HG03175 (cell line): ENCODE results near the gene SPTBN1.

Source experiments
- ATAC-seq: cut with Tn5 transposase; IDR thresholded peaks from one replicate; pipeline ENCODE4 v1.9.1; 2021; ENCODE audit warnings: mild to moderate bottlenecking, moderate library complexity; ENCODE audit not compliant: unreplicated experiment

Gene SPTBN1

DNA sequence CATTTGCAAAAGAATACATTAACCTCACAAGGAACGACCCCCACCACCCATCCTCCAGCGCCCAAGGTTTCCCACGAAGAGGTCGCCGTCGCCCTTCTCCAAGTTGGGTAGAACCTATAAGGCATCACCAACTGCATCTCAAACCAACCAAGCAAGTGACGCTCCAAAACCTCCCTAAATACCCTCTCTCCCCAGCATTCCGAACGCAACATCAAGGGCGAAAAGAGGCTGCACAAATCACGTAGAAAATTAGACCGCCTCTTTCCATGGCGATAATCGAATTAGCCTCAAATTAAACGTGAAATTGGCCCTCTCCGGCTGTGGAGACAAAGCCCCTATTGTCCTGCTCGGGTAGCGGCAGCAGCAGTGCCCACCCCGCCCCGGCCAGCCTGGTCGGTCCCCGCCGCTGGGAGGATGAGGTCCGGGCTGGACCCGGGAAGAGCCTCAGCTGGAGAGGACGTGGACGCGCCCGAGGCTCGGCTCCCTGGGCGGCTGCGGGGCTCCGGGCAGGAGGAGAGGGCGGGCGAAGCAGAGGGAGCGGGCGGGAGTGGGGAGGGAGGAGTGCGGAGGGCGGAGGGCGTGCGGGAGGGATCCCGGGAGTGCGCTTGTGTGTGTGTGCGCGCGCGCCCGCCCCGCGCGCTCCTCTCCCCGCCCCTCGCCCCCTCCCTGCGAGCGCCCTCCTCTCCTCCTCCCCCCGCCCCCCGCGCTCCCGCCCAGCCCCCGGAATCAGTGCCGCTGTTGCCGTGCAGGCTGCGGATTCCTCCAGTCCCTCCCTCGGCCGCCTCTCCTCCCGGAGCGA lies at the start of gene SPTBN1:
Gene SPTBN1 (plus strand): TSS at position 765 of the 799 bp plus-strand sequence. CDS start 70,092 bp downstream, outside the sequence.
- peak; percentile 24 for ATAC-seq

DNA sequence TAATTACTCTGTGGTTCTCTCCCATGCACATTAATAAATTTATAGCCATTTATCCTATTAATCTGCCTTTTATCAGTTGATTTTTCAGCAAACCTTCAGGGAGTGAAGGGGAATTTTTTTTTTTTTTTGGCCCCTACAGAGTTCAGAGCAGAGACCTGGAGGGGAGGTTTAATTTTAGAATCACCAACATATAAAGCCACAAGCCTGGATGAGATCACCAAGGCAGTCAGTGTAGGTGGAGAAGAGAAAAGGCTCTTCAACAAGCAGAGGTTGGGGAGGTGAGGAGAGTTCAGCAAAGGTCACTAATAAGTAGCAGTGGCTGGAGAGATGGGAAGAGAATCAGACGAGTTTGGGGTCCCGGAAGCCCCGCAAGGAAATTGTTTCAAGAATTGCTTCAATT lies 48.4 kb upstream of the SPTBN1 start:
- no peak for ATAC-seq

GRCh38 chr2:54408288-54408687 lies 47.8 kb upstream of the SPTBN1 start:
- ATAC-seq = no peak

- ATAC-seq = no peak
Measured at GRCh38 chr2:54409752-54410151, 46.4 kb upstream of the SPTBN1 start.

GRCh38 chr2:54411801-54412354 lies 44.2 kb upstream of the SPTBN1 start:
- ATAC-seq = no peak

DNA sequence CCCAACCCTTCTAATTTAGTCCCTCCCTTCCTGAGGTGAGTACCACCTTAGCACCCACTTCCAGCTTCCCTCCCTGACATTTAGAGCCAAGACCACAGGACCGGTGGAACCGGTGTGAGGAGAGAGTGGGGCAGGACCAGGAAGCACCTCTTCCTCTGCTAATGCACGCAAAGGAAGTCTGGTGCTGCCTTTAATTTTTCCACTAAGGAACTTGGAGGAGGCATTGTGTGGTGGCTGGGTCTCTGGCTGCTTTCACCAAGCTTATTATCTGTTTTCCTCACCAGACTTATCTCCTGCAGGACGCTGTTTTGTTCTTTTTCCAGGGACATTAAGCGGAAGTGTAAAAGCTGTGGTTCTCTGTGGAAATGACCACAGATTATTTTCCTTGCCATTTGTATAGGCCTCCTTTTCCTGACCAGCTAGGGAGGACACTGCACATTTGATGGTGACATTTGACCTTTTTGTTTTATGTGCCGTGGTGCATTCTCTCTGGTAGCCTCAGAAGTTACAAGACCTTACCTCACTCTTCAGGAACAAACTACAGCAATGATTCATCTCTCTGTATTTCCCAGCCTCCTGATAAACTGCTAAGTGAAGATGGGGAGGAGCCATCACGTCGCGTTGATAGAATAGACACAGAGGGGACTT lies 39.8 kb upstream of the SPTBN1 start:
- no peak for ATAC-seq

DNA sequence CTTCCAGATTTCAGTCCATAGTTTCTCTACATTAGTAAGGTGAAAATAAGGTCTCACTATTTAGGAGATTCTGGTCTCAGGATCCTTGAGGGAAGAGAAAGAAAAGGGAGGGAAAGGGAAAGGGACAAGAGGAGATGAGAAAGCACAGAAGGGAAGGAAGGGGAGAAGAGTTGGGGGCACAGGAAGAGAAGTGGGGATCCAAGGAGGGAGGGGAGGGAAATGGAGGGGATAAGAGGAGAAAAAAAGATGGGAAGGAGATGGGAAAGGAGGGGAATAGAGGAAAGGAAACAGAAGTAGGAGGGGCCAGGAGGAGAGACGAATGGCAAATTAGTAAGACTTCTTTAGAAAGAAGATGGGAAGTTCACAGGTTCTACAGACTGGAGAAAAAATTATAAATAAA lies 39.2 kb upstream of the SPTBN1 start:
- ATAC-seq = no peak

DNA sequence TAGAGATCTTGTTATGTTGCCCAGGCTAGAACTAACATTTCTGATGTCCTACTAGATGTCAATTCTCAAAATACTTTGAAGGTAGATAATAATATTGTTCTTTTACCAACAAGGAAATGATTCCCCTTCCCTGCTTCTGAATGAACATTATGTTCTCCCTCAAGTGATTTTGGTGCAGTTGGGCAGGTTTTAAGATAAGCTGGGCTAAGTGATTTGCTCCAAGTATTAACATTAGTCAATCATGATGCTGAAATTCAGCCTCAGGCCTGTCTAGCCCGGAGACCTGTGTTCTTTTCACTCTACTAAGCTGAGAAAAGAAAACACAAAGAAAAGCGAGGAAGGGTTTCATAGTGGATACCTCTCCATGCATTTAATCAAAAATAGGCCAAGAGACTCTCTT lies 38.5 kb upstream of the SPTBN1 start:
- no peak for ATAC-seq

- ATAC-seq = no peak
Measured at GRCh38 chr2:54419388-54419787, 36.7 kb upstream of the SPTBN1 start.

- no peak for ATAC-seq
Measured at GRCh38 chr2:54419855-54420523, 36.1 kb upstream of the SPTBN1 start.

DNA sequence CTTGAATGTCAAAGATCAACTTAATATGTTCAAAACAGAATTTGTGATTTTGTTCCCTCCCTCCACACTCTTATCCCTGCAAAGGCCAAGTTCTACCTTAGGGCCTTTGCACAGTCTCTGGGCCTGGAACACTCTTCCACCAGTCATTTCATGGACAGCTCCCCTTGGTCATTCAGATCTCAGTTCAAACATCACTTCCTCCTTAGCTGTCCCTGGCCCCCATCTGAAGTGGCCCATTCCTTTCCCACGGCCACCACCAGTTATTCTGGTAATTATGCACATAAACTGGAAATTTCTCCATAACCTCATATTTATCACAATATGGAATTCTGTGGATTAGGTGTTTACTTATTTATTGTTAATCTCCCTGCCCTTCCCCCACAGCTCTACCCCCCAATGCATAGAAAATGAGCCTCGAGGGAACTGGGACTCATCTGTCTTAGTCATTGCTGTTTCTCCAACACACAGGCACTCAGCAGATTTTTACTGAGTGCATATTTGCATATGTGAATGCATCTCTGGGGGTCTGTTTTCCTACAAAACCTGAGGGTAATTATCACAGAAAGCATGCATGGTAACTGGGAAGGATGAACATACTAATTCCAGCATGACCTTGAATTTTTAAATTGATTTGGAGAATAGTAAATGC lies 35.5 kb upstream of the SPTBN1 start:
- no peak for ATAC-seq

DNA sequence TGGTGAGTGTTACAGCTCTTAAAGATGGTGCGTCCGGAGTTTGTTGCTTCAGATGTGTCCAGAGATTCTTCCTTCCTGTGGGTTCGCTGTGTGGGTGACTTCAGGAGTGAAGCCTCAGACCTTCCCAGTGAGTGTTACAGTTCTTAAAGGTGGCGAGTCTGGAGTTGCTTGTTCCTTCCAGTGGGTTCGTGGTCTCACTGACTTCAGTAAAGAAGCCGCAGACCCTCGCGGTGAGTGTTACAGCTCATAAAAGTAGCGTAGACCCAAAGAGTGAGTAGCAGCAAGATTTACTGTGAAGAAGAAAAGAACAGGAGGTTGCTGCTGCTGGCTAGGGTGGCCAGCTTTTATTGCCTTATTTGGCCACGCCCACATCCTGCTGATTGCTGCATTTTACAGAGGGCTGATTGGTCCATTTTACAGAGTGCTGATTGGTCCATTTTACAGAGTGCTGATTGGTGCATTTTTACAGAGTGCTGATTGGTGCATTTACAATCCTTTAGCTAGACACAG lies 34.0 kb upstream of the SPTBN1 start:
- no peak for ATAC-seq

DNA sequence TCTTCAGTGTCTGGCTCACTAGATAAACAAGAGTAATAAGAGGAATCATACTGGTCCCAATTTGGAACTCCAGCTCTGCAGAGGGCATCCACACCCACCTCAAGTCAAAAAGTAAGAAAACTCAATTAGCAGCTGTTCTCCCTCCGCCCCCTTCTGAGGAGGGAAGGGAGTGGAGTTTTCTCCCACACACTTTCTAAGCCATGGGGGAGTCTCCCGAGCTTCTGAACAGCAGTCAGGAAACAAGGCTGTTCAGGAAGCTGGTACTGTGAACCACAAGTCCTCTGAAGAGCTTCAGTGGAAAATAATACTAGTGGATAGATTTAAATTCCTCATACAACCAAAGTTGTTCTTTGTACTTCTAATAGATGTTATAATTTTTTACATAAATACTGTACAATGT lies 32.9 kb upstream of the SPTBN1 start:
- no peak for ATAC-seq

DNA sequence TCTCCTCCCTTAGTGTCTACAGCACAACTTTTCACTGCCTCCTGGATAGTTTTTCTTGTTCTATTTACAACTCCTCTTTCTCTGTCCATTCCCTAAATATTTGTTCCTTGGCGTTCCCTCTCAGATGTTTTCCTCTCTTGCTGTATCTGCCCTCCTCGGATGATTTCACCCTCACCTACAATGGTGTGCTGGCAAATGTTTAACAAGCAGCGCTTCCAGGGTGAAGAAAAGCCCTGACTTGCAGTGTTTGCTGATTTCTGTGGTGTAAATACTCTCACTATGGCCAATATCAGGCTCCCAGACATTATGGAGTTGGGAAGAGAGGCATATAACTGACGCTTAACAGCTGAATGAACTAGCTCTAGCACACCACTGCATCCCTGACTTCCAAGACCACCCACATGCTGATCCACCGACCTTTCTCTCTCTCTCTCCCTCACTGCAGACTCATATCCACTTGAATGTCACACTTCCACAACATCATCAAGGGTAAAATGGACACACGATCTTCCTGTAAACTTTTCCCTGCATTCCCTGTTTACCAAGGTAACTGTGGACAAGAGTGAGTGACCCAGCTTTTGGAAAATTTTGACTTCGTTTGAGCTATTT lies 31.5 kb upstream of the SPTBN1 start:
- ATAC-seq = no peak

- no peak for ATAC-seq
Measured at GRCh38 chr2:54428108-54428831, 27.9 kb upstream of the SPTBN1 start.

DNA sequence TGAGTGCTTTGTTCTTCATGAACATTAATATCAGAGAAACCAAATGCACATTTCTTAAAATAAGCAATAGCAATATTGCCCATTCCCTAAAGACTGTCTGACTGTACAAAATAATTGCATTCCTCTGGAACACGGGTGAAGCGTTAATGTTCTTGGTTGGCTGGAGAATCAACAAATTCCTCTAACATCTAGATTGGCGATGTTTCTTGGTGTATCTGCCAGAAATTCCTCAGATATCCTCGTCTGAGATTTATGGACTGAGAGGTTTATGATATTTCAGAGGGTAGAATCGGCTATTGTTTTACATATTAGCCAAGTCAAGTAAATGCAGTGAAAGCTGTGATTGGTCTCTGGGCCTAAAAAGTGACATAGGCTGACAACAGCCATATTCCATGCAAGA lies 27.1 kb upstream of the SPTBN1 start:
- no peak for ATAC-seq

- ATAC-seq = no peak
Measured at GRCh38 chr2:54429811-54430551, 26.1 kb upstream of the SPTBN1 start.

GRCh38 chr2:54430649-54431048 lies 25.5 kb upstream of the SPTBN1 start:
- no peak for ATAC-seq
